K562 (cell line): ENCODE results near the gene NUP133. TPM values are rescaled to one million over a fixed set of nuclear protein-coding genes. Genes with fewer than 3 reads are reported as not detected.

Experiments used
- BHLHE40 ChIP-seq: IDR thresholded peaks from 2 replicates; pipeline ENCODE4 v1.6.1; 2011; ENCODE audit warnings: low read length, improper control_type of control experiment
- DMBX1 ChIP-seq: fragments of 250-450 bp; sonication (Bioruptor Pico); IDR thresholded peaks from 2 replicates; pipeline ENCODE4 v1.8.0; 2022; ENCODE audit warnings: inconsistent platforms, mild to moderate bottlenecking, moderate library complexity, borderline replicate concordance
- ESRRA ChIP-seq: fragments of 450-650 bp; IDR thresholded peaks from 2 replicates; pipeline ENCODE4 v1.6.1; 2014; ENCODE audit warnings: low read depth, mild to moderate bottlenecking, moderate library complexity, borderline replicate concordance
- MXI1 ChIP-seq: IDR thresholded peaks from 2 replicates; pipeline ENCODE4 v1.6.1; 2011; ENCODE audit warnings: low read depth, mild to moderate bottlenecking, improper control_type of control experiment, low read length
- PYGO2 ChIP-seq: fragments of 450-650 bp; IDR thresholded peaks from 2 replicates; pipeline ENCODE4 v1.6.1; 2016; ENCODE audit warnings: mild to moderate bottlenecking, missing genetic modification characterization, moderate library complexity, missing compliant biosample characterization
- TARDBP ChIP-seq: fragments of 450-650 bp; IDR thresholded peaks from 2 replicates; pipeline ENCODE4 v1.6.1; 2016
- ZFX ChIP-seq: sonication (generic); formaldehyde crosslinking; IDR thresholded peaks from 2 replicates; pipeline ENCODE4 v1.8.0; 2022; ENCODE audit warnings: mild to moderate bottlenecking, missing genetic modification reagents, moderate library complexity
- polyA plus RNA-seq, 8 experiments: library from polyadenylated mRNA; depleted of rRNA in 4 of 8; stranded (reverse) in 5 of 8; unstranded in 3 of 8; fragments of >200 nt; fragmentation: Nextera tagmentation in 2 of 8; fragmentation: Illumina TruSeq in 1 of 8; extraction: Ambion mirVana in 2 of 8; extraction: Trizol in 1 of 8; gene quantifications; 2 replicates each; pipeline versions ENCODE4 v1.2.1 to v1.2.3, GENCODE V29; 2011 to 2014; ENCODE audit warnings: inconsistent platforms in 1 of 8, missing spikeins in 1 of 8
- total RNA-seq, 7 experiments: library from RNA; depleted of rRNA in 6 of 7; stranded (reverse); fragments of >200 nt in 6 of 7; fragmentation: Illumina TruSeq in 2 of 7; extraction: Trizol in 2 of 7; gene quantifications; 2 replicates each; pipeline versions ENCODE4 v1.2.1 to v1.2.3, GENCODE V29; 2011 to 2021; ENCODE audit warnings: low replicate concordance in 1 of 7
- TF ChIP-seq, protein P1 (sequence below): fragments of 450-650 bp; IDR thresholded peaks from 2 replicates; pipeline ENCODE4 v1.6.1; 2016; ENCODE audit warnings: low read depth
- TF ChIP-seq, protein P2 (sequence below): fragments of 250-450 bp; sonication (Bioruptor Pico); IDR thresholded peaks from 2 replicates; pipeline ENCODE4 v1.8.0; 2022; ENCODE audit warnings: inconsistent platforms

Gene NUP133
- total and polyA plus RNA-seq, 9 of the 15 experiments (the other 6 are each of a cell fraction or from before 2014, with no cell fraction given), result 21.7 to 85.1 (median 61.3) TPM

DNA sequence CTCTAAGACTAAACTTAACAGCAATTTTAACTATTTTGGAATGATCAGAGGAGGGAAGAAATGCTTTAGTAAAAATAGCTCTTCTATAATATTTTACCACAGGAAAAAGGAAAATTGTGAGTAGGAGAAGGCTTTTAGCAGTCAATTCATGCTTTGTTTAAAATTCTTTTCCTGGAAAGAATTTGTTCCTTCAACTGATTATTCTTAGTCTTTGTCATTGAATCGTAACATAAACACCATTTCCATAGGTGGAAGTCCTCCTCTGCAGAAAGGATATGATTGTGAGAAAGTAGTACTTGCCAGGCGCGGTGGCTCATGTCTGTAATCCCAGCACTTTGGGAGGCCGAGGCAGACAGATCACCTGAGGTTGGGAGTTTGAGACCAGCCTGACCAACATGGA, 62.3 kb downstream of the NUP133 start (continued):
- TF ChIP-seq, protein P1, sequence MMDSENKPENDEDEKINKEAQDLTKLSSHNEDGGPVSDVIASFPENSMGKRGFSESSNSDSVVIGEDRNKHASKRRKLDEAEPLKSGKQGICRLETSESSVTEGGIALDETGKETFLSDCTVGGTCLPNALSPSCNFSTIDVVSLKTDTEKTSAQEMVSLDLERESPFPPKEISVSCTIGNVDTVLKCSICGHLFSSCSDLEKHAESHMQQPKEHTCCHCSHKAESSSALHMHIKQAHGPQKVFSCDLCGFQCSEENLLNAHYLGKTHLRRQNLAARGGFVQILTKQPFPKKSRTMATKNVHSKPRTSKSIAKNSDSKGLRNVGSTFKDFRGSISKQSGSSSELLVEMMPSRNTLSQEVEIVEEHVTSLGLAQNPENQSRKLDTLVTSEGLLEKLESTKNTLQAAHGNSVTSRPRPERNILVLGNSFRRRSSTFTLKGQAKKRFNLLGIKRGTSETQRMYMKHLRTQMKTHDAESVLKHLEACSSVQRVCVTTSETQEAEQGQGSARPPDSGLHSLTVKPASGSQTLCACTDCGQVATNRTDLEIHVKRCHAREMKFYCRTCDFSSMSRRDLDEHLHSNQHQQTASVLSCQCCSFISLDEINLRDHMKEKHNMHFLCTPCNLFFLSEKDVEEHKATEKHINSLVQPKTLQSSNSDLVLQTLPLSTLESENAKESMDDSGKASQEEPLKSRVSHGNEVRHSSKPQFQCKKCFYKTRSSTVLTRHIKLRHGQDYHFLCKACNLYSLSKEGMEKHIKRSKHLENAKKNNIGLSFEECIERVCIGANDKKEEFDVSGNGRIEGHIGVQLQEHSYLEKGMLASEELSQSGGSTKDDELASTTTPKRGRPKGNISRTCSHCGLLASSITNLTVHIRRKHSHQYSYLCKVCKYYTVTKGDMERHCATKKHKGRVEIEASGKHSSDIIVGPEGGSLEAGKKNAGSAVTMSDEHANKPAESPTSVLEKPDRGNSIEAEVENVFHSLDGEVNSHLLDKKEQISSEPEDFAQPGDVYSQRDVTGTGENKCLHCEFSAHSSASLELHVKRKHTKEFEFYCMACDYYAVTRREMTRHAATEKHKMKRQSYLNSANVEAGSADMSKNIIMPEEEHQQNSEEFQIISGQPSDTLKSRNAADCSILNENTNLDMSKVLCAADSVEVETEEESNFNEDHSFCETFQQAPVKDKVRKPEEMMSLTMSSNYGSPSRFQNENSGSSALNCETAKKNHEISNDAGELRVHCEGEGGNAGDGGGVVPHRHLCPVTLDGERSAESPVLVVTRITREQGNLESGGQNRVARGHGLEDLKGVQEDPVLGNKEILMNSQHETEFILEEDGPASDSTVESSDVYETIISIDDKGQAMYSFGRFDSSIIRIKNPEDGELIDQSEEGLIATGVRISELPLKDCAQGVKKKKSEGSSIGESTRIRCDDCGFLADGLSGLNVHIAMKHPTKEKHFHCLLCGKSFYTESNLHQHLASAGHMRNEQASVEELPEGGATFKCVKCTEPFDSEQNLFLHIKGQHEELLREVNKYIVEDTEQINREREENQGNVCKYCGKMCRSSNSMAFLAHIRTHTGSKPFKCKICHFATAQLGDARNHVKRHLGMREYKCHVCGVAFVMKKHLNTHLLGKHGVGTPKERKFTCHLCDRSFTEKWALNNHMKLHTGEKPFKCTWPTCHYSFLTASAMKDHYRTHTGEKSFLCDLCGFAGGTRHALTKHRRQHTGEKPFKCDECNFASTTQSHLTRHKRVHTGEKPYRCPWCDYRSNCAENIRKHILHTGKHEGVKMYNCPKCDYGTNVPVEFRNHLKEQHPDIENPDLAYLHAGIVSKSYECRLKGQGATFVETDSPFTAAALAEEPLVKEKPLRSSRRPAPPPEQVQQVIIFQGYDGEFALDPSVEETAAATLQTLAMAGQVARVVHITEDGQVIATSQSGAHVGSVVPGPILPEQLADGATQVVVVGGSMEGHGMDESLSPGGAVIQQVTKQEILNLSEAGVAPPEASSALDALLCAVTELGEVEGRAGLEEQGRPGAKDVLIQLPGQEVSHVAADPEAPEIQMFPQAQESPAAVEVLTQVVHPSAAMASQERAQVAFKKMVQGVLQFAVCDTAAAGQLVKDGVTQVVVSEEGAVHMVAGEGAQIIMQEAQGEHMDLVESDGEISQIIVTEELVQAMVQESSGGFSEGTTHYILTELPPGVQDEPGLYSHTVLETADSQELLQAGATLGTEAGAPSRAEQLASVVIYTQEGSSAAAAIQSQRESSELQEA, result no peak
- no peak for TF ChIP-seq PYGO2
- no peak for TF ChIP-seq MXI1
- no peak for TF ChIP-seq ZFX
- no peak for TF ChIP-seq BHLHE40
- TF ChIP-seq, protein P2, sequence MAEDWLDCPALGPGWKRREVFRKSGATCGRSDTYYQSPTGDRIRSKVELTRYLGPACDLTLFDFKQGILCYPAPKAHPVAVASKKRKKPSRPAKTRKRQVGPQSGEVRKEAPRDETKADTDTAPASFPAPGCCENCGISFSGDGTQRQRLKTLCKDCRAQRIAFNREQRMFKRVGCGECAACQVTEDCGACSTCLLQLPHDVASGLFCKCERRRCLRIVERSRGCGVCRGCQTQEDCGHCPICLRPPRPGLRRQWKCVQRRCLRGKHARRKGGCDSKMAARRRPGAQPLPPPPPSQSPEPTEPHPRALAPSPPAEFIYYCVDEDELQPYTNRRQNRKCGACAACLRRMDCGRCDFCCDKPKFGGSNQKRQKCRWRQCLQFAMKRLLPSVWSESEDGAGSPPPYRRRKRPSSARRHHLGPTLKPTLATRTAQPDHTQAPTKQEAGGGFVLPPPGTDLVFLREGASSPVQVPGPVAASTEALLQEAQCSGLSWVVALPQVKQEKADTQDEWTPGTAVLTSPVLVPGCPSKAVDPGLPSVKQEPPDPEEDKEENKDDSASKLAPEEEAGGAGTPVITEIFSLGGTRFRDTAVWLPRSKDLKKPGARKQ (CRISPR knock-in tag), result no peak
- no peak for TF ChIP-seq DMBX1
- no peak for TF ChIP-seq TARDBP
- TF ChIP-seq ESRRA, result no peak
